Epithelial cell of esophagus (primary cell): ENCODE results near the gene ABHD17B.

ENCODE experiments used
- DNase-seq: peaks from one replicate; pipeline ENCODE4 v3.0.0; 2010; ENCODE audit warnings: low read depth
- H3K4me3 ChIP-seq: 2 replicates; pipeline ENCODE4 v1.5.1; 2011; ENCODE audit warnings: mild to moderate bottlenecking, low read length, control low read depth
- TF ChIP-seq, protein P1 (sequence below): IDR thresholded peaks from 2 replicates; pipeline ENCODE4 v1.5.1; 2011; ENCODE audit warnings: low read depth, mild to moderate bottlenecking, low read length, control low read depth, inconsistent platforms; ENCODE audit not compliant: insufficient read depth; ENCODE audit errors: missing control alignments

Gene ABHD17B

DNA sequence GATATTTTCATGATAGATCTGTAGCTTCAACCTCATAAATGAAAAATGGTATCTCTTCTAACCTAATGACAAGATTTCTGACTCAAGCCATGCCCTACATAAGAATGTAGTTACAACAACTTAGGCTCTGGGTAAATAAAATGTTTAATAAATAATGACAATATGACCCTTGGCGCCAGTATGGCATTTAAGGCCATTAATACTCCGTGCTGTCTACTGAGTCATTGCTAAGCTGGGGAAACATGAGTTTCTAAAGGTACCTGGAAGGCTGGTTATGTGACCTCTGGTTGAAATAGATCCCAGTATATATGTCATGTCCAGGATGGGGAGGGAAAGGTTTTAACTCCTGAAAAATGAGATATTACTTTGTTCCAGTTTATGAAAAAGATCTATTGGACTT, 84.7 kb downstream of the ABHD17B start:
- TF ChIP-seq, protein P1, sequence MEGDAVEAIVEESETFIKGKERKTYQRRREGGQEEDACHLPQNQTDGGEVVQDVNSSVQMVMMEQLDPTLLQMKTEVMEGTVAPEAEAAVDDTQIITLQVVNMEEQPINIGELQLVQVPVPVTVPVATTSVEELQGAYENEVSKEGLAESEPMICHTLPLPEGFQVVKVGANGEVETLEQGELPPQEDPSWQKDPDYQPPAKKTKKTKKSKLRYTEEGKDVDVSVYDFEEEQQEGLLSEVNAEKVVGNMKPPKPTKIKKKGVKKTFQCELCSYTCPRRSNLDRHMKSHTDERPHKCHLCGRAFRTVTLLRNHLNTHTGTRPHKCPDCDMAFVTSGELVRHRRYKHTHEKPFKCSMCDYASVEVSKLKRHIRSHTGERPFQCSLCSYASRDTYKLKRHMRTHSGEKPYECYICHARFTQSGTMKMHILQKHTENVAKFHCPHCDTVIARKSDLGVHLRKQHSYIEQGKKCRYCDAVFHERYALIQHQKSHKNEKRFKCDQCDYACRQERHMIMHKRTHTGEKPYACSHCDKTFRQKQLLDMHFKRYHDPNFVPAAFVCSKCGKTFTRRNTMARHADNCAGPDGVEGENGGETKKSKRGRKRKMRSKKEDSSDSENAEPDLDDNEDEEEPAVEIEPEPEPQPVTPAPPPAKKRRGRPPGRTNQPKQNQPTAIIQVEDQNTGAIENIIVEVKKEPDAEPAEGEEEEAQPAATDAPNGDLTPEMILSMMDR: no peak
- DNase-seq: peak; percentile 19
- no peak overlapping the region for H3K4me3 ChIP-seq

DNA sequence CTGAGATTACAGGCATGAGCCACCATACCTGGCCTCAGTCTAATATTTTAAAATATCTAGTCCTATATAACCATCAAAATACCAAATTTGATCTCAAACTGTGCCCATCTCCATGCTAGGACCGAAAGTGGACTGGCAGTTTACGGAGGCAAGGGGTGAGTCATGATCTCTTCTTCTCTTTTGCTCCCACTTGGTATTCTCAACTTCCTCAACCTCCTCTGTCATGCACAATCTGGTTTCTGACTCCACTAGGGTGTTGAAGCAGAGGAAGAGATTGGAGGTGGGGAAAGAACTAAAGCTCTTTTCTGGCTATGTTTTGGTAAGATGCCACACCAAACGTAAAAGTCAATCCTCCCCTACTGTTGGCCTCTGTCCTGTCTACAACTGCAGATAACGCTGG, 86.7 kb downstream of the ABHD17B start:
- no peak overlapping the region for H3K4me3 ChIP-seq
- no peak for DNase-seq
- TF ChIP-seq, protein P1: no peak

DNA sequence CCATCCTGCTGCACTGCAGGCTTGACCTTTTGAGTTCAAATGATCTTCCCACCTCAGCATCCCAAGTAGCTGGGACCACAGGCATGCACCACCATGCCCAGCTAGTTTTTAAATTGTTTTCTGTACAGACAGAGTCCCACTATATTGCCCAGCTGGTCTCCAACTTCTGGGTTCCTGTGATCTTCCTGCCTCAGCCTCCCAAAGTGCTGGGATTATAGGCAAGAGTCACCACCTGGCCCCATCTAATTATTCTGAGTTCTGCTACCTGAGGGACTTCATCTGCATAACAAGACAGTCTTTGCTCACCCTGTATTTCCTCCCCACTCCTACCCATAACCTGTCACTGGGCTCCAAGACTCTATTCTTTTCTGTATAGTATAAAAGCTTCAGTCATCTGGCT, 88.1 kb downstream of the ABHD17B start:
- DNase-seq: no peak
- TF ChIP-seq, protein P1: no peak

DNA sequence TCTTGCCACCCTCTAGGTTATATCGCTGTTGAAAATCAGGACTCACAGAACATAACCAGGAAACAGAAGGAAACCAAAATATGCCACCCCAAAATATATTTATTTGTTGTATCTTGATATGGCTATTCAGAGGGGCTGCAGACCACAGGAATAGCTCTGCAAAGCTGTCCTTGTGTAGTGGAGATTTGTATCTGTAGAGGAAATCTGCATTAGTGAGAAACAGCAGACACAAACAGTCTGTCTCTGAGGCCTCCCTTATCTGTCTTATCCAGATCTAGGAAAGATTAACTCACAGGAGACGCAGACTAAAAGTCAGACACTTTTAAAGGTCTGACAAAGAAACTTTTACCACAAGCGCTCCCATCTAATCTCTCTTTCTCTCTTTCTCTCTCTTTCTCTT, 88.5 kb downstream of the ABHD17B start:
- no peak overlapping the region for H3K4me3 ChIP-seq
- DNase-seq: no peak
- TF ChIP-seq, protein P1: no peak

More for the DNA sequence above, 88.1 kb downstream of the ABHD17B start:
- H3K4me3 ChIP-seq: no peak overlapping the region

DNA sequence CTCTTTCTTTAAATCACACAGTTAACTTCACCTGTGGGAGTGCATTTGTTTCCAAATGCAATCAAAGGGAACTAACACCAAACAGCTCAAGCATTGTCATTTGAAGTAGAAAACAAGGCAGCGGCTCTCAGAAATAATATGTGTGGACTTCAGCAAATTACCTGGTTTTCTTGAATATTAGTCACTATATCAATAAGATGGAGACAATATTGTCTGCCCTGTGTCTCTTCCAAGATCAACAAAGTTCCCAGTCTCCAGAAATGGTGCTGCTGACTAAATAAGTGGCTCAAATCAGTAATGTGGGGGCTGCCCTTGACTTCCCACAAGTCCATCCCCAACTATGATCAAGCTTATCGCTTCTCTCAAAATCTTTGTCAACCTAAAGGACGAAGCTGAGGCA, 89.6 kb downstream of the ABHD17B start:
- TF ChIP-seq, protein P1: no peak

DNA sequence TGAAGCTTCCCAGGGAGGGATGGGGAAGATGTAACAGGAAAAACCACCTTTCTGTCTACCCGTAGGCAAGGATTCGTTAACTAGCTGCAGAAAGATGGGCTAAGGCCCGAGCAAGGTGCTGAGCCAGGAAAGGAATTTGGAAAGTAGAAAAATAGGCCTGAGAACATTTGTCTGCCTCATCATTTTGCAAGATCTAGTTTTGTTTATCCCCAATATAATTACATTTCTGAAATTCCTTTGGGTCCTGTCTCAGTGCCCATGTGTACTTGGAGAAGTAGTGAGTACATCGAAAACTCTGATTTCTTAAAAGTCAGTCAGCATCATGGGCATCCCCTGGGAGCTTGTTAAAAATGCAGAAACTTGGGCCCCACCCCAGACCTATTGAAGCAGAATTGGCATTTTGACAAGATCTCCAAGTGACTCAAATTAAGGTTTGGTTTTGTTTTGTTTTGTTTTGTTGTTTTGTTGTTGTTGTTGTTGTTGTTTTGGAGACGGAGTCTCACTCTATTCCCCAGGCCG, 90.5 kb downstream of the ABHD17B start:
- no peak overlapping the region for H3K4me3 ChIP-seq
- DNase-seq: no peak
- TF ChIP-seq, protein P1: no peak

More for the DNA sequence above, 89.6 kb downstream of the ABHD17B start:
- H3K4me3 ChIP-seq: no peak overlapping the region
- DNase-seq: no peak

DNA sequence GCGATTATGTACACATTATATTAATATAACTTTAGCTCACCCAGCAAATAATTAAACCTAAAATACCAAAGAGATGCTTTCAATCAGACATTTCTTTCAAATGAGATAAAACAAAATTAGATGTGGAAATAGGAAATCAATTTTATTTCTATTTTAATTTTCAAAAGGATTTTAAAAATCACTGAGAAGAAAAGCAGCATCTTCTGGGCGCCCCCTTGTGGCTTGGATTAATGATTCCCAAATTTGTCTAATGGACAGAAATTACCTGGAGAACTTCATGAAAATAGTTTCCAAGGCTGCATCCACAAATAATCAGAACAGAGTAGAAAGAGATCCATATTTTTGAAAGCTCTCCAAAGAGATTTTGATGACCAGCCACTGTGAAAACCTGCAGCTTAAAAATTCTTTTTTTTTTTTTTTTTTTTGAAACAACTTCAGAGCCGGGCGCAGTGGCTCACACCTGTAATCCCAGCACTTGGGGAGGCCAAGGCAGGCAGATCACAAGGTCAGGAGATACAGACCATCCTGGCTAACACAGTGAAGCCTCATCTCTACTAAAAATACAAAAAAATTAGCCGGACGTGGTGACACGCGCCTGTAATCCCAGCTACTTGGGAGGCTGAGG, 91.8 kb downstream of the ABHD17B start:
- peak; percentile 48 for DNase-seq
- no peak overlapping the region for H3K4me3 ChIP-seq
- TF ChIP-seq, protein P1: peak; percentile 65
